ENCODE data around the gene PSMA6.
"Not testable (repeated sequence)": the region's sequence is repeated elsewhere in the genome, so short reads cannot be mapped to it uniquely, and the experiment has no call there.

The PSMA6 gene

DNA sequence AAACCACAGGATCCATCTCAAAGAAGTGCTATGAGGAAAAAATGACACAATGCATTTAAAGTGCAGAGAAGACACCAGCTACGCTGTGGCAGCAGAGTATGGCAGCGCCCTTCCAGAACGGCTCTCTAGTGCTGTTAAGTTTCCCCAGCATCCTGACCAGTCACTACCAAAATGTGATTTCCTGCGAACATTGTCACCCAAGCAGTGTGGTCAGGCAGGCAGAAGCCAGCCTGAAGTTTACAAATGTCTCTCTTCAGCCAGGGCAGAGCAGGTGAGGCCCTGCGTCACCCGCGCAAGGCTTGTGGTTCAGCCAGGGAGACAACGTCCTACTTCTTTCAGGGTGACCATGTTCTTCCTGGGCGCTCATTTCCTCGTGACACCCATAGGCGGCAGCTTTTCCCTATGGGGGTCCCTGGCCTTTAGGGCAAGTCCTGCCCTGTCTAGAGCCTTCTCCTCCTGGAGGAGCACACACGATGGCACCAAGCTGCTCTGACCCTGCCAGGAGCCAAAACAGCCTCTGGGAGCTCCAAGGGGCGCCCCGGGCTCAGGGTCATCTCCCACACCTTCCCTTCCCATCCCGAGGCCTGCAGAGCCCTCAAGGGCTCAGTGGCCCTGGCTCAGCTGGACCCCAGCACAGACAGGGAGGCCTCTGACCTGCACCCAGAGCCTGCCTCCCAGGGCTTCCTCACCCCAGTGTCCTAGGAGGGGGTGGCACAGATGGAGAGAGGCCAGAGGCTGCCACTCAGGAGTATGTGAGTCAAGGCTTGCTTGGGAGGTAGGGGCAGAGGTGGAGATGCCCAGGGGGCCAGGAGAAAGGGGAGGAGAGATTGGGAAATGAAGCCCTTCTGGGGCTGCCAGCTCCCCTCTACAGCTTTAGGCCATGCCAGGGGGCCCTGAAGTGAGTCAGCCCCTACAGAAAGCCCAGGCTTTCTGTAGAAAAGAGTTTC, 41.9 kb downstream of the PSMA6 start:
- Histone ChIP-seq H3K36me3 (replicated peaks; ENCODE audit: insufficient read depth, low read length) (no peaks in the 10 kb centered on the region), H3K9me2 (replicated peaks; ENCODE audit: insufficient read depth, low read length) (no peaks in the 10 kb centered on the region), H4K20me1 (ENCODE audit: insufficient read depth, low read length) (no peaks in the 10 kb centered on the region), H3K4me3 (ENCODE audit: low read length) (no peak overlapping the region), H2AFZ (ENCODE audit: low read length) (no peak overlapping the region), H3K27me3 (replicated peaks; ENCODE audit: insufficient read depth, low read length) (no peaks in the 10 kb centered on the region), H3K4me1 (ENCODE audit: low read length) (no peaks in the 10 kb centered on the region), H3F3A (ENCODE audit: insufficient read depth, low read length) (no peaks in the 10 kb centered on the region), H3K9ac (ENCODE audit: low read length) (no peak overlapping the region), H3K79me2 (ENCODE audit: low read length) (no peaks in the 10 kb centered on the region), H3K4me2 (ENCODE audit: low read depth, low read length) (no peak overlapping the region), H3K27ac (ENCODE audit: low read length) (no peak overlapping the region), H3K9me3 (replicated peaks; ENCODE audit: insufficient read depth, low read length) (no peaks in the 10 kb centered on the region)
- no peak for DNase-seq
- TF ChIP-seq EZH2phosphoT487 (IDR thresholded peaks at IDR 0.05; ENCODE audit: low read length): no peak

GRCh38 chr14:35335388-35336092, 43.4 kb downstream of the PSMA6 start:
- no peaks in the 10 kb centered on the region for H3F3A ChIP-seq (ENCODE audit: insufficient read depth, low read length)
- H4K20me1 ChIP-seq (ENCODE audit: insufficient read depth, low read length): no peaks in the 10 kb centered on the region
- no peak overlapping the region for H2AFZ ChIP-seq (ENCODE audit: low read length)
- H3K27me3 ChIP-seq (replicated peaks; ENCODE audit: insufficient read depth, low read length): no peaks in the 10 kb centered on the region
- no peak for DNase-seq
- H3K9me2 ChIP-seq (replicated peaks; ENCODE audit: insufficient read depth, low read length): no peaks in the 10 kb centered on the region
- no peaks in the 10 kb centered on the region for H3K36me3 ChIP-seq (replicated peaks; ENCODE audit: insufficient read depth, low read length)
- no peak overlapping the region for H3K27ac ChIP-seq (ENCODE audit: low read length)
- H3K4me2 ChIP-seq (ENCODE audit: low read depth, low read length): no peak overlapping the region
- H3K9ac ChIP-seq (ENCODE audit: low read length): no peak overlapping the region
- H3K9me3 ChIP-seq (replicated peaks; ENCODE audit: insufficient read depth, low read length): no peaks in the 10 kb centered on the region
- no peak for TF ChIP-seq EZH2phosphoT487 (IDR thresholded peaks at IDR 0.05; ENCODE audit: low read length)
- H3K4me3 ChIP-seq (ENCODE audit: low read length): no peak overlapping the region
- no peaks in the 10 kb centered on the region for H3K4me1 ChIP-seq (ENCODE audit: low read length)
- H3K79me2 ChIP-seq (ENCODE audit: low read length): no peaks in the 10 kb centered on the region

GRCh38 chr14:35336171-35336493, 44.0 kb downstream of the PSMA6 start:
- not testable (repeated sequence) for H3F3A ChIP-seq (ENCODE audit: insufficient read depth, low read length); H3K79me2 ChIP-seq (ENCODE audit: low read length); H4K20me1 ChIP-seq (ENCODE audit: insufficient read depth, low read length); H3K9me2 ChIP-seq (replicated peaks; ENCODE audit: insufficient read depth, low read length); H3K9ac ChIP-seq (ENCODE audit: low read length); H3K27ac ChIP-seq (ENCODE audit: low read length); H2AFZ ChIP-seq (ENCODE audit: low read length); H3K4me2 ChIP-seq (ENCODE audit: low read depth, low read length); H3K9me3 ChIP-seq (replicated peaks; ENCODE audit: insufficient read depth, low read length); H3K27me3 ChIP-seq (replicated peaks; ENCODE audit: insufficient read depth, low read length); H3K4me3 ChIP-seq (ENCODE audit: low read length); H3K4me1 ChIP-seq (ENCODE audit: low read length); DNase-seq; H3K36me3 ChIP-seq (replicated peaks; ENCODE audit: insufficient read depth, low read length)

DNA sequence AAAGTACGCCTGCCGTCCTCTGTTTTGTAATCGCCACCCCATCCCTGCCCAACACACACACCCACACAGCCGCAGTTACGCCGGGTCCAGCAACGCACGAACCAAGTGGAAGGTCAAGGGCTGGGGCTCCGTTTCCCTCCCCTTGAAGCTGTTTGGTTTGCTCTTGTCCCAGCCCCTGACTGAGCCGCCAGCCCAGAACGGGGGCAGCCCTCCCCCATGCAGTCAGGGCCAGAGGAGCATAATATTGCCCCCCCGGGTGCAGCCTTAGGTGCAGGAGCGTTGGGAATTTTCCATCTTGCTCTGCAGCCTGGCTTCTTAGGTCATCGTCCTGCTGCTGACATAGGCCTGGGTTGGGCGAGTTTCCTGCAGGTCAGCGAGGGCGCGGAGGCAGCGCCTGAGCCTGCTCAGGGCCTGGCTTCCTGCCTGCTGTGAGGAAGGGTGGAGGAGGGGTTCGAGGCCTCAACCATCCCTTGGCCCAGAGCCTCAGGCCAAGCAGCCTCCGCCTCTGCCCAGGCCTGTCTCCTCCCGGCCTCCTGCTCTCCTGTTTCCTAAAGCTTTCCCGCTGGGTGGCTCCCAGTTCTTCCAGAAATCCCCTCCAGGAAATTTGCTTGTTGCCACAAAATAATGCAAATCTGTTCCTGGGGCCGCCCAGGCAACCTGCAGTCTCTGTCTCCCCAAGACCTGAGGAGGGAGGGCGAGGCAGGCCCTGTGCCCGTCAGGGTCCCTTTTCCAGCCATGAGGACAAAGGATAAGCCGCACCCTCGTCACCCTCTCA, 44.5 kb downstream of the PSMA6 start:
- Histone ChIP-seq H3F3A (ENCODE audit: insufficient read depth, low read length) (no peaks in the 10 kb centered on the region), H3K36me3 (replicated peaks; ENCODE audit: insufficient read depth, low read length) (no peaks in the 10 kb centered on the region), H3K9me2 (replicated peaks; ENCODE audit: insufficient read depth, low read length) (no peaks in the 10 kb centered on the region), H3K9me3 (replicated peaks; ENCODE audit: insufficient read depth, low read length) (no peaks in the 10 kb centered on the region), H2AFZ (ENCODE audit: low read length) (no peak overlapping the region), H3K4me1 (ENCODE audit: low read length) (no peaks in the 10 kb centered on the region), H4K20me1 (ENCODE audit: insufficient read depth, low read length) (no peaks in the 10 kb centered on the region), H3K4me3 (ENCODE audit: low read length) (no peak overlapping the region), H3K79me2 (ENCODE audit: low read length) (no peaks in the 10 kb centered on the region), H3K27me3 (replicated peaks; ENCODE audit: insufficient read depth, low read length) (no peaks in the 10 kb centered on the region), H3K27ac (ENCODE audit: low read length) (no peak overlapping the region), H3K4me2 (ENCODE audit: low read depth, low read length) (no peak overlapping the region), H3K9ac (ENCODE audit: low read length) (no peak overlapping the region)
- no peak for TF ChIP-seq EZH2 (optimal IDR thresholded peaks at IDR 0.05; ENCODE audit: low read depth, low read length)
- TF ChIP-seq, protein P1, sequence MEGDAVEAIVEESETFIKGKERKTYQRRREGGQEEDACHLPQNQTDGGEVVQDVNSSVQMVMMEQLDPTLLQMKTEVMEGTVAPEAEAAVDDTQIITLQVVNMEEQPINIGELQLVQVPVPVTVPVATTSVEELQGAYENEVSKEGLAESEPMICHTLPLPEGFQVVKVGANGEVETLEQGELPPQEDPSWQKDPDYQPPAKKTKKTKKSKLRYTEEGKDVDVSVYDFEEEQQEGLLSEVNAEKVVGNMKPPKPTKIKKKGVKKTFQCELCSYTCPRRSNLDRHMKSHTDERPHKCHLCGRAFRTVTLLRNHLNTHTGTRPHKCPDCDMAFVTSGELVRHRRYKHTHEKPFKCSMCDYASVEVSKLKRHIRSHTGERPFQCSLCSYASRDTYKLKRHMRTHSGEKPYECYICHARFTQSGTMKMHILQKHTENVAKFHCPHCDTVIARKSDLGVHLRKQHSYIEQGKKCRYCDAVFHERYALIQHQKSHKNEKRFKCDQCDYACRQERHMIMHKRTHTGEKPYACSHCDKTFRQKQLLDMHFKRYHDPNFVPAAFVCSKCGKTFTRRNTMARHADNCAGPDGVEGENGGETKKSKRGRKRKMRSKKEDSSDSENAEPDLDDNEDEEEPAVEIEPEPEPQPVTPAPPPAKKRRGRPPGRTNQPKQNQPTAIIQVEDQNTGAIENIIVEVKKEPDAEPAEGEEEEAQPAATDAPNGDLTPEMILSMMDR (IDR thresholded peaks at IDR 0.05; ENCODE audit: low read length): no peak
- TF ChIP-seq EZH2phosphoT487 (IDR thresholded peaks at IDR 0.05; ENCODE audit: low read length): no peak
- no peak for DNase-seq

All from MM.1S (cell line).